ENCODE data around the gene TSPAN14. TPM values are rescaled to one million over a fixed set of nuclear protein-coding genes. Genes with fewer than 3 reads are reported as not detected.

The TSPAN14 gene
- total RNA-seq, 6 experiments from 2014 or later, result 72.9 to 96.2 (median 84.5) TPM

GRCh38 chr10:80513106-80513505, 59.0 kb downstream of the TSPAN14 start:
- H3K36me3 Mint-ChIP-seq (ENCODE audit: low read depth), result peaks cover 36% of the 10 kb centered on the region
- no peak overlapping the region for H3K4me3 Mint-ChIP-seq
- no peak for TF ChIP-seq CTCF (IDR thresholded peaks at IDR 0.05)
- no peaks in the 10 kb centered on the region for H3K9me3 Mint-ChIP-seq
- no peaks in the 10 kb centered on the region; the same call in 1 of the 2 replicates for H3K27me3 Mint-ChIP-seq (ENCODE audit: insufficient read depth)
- no peak for DNase-seq
- no peak overlapping the region for H3K27ac Mint-ChIP-seq
- peaks cover 44% of the 10 kb centered on the region for H3K4me1 Mint-ChIP-seq (ENCODE audit: low read depth)

DNA sequence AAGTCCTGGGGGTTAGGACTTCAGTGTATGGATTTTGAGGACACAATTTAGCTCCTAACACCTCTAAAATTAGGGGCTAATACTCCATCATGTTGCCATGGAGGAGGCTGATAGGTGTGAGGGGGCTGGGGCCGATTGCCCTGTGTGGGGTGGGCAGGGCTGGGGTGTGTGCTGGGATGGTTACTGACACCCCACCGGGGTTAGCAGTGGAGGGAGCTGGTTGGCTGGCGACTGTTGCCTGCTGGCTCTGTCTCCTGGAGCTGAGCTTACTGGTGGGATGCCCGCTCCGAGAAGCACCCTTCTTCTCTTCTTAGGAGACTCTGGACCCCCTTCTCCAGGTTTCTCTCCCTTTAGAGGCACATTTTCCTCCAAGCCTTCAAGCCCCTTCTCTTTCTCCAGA, 61.4 kb downstream of the TSPAN14 start:
- no peak overlapping the region for H3K4me3 Mint-ChIP-seq
- no peak for TF ChIP-seq CTCF (IDR thresholded peaks at IDR 0.05)
- H3K4me1 Mint-ChIP-seq (ENCODE audit: low read depth), result peaks cover 20% of the 10 kb centered on the region
- no peak for DNase-seq
- H3K9me3 Mint-ChIP-seq, result no peaks in the 10 kb centered on the region
- H3K27ac Mint-ChIP-seq, result no peak overlapping the region
- H3K36me3 Mint-ChIP-seq (ENCODE audit: low read depth), result peaks cover 48% of the 10 kb centered on the region
- peaks cover 5% of the 10 kb centered on the region; the same call in 1 of the 2 replicates for H3K27me3 Mint-ChIP-seq (ENCODE audit: insufficient read depth)

GRCh38 chr10:80515941-80516340, 61.8 kb downstream of the TSPAN14 start:
- TF ChIP-seq CTCF (IDR thresholded peaks at IDR 0.05), result no peak
- Mint-ChIP-seq H3K27me3 (ENCODE audit: insufficient read depth) (peaks cover 5% of the 10 kb centered on the region; the same call in 1 of the 2 replicates), H3K4me1 (ENCODE audit: low read depth) (peaks cover 16% of the 10 kb centered on the region), H3K36me3 (ENCODE audit: low read depth) (peaks cover 50% of the 10 kb centered on the region), H3K27ac (no peak overlapping the region), H3K4me3 (no peak overlapping the region), H3K9me3 (no peaks in the 10 kb centered on the region)
- no peak for DNase-seq

DNA sequence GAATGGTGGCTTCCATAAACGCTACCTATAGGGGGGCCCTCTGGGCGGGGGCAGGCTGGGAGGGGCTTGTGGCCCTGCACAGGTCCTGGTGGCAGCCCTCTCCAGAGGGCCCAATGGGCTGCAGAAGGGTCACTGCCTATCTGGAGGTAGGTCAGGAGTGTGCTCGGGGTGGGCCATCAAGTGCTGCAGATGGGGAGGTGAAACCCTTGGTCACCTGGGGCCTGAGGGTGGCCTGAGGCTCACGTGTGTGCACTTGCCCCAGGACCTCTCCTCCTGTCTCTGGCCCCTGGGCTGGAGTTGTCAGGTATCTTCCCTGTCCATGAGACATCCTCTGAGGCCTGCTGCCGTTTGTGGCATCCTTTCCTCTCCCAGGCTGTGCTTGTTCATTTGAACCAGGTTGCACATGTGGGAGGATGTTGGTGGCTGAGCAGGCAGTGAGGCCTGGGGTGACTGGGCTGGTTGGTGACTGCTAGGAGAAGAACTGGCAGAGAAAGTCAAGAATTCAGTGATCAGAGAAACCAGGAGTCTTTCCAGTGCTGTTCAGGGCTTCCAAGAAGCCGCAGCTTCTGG, 62.5 kb downstream of the TSPAN14 start:
- H3K4me1 Mint-ChIP-seq (ENCODE audit: low read depth), result peaks cover 10% of the 10 kb centered on the region
- no peak for DNase-seq
- no peak overlapping the region for H3K4me3 Mint-ChIP-seq
- peak overlapping the region; percentile 26; the same call in 1 of the 2 replicates for H3K27ac Mint-ChIP-seq
- no peak for TF ChIP-seq CTCF (IDR thresholded peaks at IDR 0.05)
- peaks cover 5% of the 10 kb centered on the region; the same call in 1 of the 2 replicates for H3K27me3 Mint-ChIP-seq (ENCODE audit: insufficient read depth)
- peaks cover 45% of the 10 kb centered on the region for H3K36me3 Mint-ChIP-seq (ENCODE audit: low read depth)
- H3K9me3 Mint-ChIP-seq, result no peaks in the 10 kb centered on the region

DNA sequence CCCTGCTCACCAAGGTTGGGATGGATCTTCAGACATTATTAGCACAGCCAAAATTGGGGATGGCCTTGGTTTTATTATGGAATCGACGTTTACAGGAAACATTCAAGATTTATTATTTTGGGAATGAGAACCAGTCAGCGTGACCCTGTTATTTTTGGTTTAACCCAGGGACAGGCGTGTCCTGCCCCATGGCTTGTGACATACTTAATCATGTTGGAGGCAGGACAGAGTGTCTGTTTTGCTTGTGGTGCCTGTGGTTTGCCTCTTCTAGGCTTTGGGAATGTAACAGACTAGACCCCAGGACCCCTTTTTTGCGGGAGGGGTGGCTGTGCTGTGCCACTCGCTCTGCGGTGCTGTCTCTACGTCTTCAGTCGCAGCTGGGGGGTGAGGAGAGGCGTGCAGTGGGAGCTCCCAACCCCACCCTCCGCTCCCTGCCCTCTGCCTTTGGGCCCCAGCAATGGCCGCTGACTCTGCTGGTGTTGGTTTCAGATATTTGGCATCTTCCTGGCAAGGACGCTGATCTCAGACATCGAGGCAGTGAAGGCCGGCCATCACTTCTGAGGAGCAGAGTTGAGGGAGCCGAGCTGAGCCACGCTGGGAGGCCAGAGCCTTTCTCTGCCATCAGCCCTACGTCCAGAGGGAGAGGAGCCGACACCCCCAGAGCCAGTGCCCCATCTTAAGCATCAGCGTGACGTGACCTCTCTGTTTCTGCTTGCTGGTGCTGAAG, 63.5 kb downstream of the TSPAN14 start:
- DNase-seq, result no peak
- TF ChIP-seq CTCF (IDR thresholded peaks at IDR 0.05), result no peak
- Mint-ChIP-seq H3K4me1 (ENCODE audit: low read depth) (peaks cover 6% of the 10 kb centered on the region; the same call in 1 of the 2 replicates), H3K9me3 (no peaks in the 10 kb centered on the region), H3K4me3 (no peak overlapping the region), H3K27me3 (ENCODE audit: insufficient read depth) (peaks cover 5% of the 10 kb centered on the region; the same call in 1 of the 2 replicates), H3K36me3 (ENCODE audit: low read depth) (peaks cover 35% of the 10 kb centered on the region; the same call in 1 of the 2 replicates), H3K27ac (peak overlapping the region; percentile 26; the same call in 1 of the 2 replicates)

All from HFFc6 (cell line).